ENCODE data around the gene FAM81B.

DNA sequence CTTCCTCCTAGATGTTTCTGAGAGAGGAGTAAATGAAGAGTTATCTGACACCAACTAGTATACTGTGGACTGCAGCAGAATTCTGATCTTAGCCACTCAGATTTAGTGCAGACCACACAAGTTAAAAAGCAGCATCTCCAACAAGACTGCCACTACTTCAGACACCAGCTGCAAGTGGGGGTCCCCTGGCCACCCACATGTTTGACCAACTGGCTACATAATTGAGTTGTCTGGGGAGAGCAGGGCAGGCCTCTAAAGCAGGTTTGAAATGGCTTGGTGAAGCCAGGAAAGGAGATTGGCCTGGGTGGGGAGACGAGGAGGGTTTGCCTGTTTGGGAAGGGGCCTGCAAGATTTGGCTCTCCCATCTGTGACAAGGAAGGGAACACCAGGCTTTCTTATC is 40.5 kb upstream of the FAM81B start:
- no peak for TF ChIP-seq HMGXB4 (CRISPR knock-in tag; IDR thresholded peaks at IDR 0.05)
- no peak for TF ChIP-seq IRF2 (CRISPR knock-in tag; IDR thresholded peaks at IDR 0.05; ENCODE audit: borderline replicate concordance, low read depth)
- TF ChIP-seq ZNF396 (CRISPR knock-in tag; IDR thresholded peaks at IDR 0.05; ENCODE audit: borderline replicate concordance): no peak
- TF ChIP-seq CTCF (IDR thresholded peaks at IDR 0.05): no peak
- TF ChIP-seq SP1 (CRISPR knock-in tag; conservative IDR thresholded peaks at IDR 0.05): no peak
- TF ChIP-seq ZNF219 (CRISPR knock-in tag; IDR thresholded peaks at IDR 0.05; ENCODE audit: borderline replicate concordance): no peak
- TF ChIP-seq, protein P1, sequence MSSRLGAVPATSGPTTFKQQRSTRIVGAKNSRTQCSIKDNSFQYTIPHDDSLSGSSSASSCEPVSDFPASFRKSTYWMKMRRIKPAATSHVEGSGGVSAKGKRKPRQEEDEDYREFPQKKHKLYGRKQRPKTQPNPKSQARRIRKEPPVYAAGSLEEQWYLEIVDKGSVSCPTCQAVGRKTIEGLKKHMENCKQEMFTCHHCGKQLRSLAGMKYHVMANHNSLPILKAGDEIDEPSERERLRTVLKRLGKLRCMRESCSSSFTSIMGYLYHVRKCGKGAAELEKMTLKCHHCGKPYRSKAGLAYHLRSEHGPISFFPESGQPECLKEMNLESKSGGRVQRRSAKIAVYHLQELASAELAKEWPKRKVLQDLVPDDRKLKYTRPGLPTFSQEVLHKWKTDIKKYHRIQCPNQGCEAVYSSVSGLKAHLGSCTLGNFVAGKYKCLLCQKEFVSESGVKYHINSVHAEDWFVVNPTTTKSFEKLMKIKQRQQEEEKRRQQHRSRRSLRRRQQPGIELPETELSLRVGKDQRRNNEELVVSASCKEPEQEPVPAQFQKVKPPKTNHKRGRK (CRISPR knock-in tag; IDR thresholded peaks at IDR 0.05; ENCODE audit: borderline replicate concordance): no peak
- no peak for TF ChIP-seq CREB1 (CRISPR knock-in tag; IDR thresholded peaks at IDR 0.05)
- no peak for TF ChIP-seq ETV6 (CRISPR knock-in tag; IDR thresholded peaks at IDR 0.05)
- TF ChIP-seq FOXP4 (CRISPR knock-in tag; IDR thresholded peaks at IDR 0.05): no peak
